ENCODE results near the gene RNF150. TPM values are rescaled to one million over a fixed set of nuclear protein-coding genes. Genes with fewer than 3 reads are reported as not detected.
A peak's percentile ranks its signal among the peaks of the same experiment; 100 is the strongest.

Gene RNF150
- polyA plus RNA-seq, 5 donors = 8.2 to 15.3 (median 14.1) TPM

GRCh38 chr4:140986045-140986444, 147.2 kb downstream of the RNF150 start:
- no peak for DNase-seq

DNA sequence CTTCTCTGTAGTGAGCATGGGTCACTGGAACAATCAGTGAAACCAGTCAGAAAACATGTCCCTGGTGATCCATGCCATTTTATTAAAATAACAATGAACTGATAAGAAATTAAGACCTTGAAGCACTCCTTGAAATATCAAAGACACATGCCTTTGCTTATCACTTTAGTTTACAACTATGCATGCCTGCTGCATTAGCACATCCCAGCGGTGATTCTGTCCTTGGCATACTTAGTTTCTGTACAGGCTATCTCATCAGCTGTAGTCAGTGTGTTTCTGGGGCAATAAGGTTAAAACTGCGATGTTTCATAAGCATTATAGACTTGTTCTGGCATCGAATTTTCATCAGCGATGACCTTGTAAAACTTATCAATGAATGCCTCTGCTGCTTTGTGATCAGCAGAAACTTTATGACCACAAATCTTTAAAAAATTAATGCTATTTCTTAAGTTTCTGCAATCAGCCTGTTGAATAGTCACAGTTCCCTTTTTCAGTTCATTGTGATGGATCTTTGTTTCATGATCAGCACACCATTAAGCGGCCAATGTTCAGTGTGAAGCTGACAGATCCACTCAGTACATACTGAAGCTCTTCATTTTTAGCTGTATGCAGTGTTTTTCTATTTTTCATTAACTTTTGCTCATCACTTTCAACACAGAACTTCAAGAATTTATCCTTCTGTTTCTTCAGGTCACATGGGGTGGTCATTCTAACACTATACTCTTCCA, 150.5 kb downstream of the RNF150 start:
- no peak for DNase-seq

DNA sequence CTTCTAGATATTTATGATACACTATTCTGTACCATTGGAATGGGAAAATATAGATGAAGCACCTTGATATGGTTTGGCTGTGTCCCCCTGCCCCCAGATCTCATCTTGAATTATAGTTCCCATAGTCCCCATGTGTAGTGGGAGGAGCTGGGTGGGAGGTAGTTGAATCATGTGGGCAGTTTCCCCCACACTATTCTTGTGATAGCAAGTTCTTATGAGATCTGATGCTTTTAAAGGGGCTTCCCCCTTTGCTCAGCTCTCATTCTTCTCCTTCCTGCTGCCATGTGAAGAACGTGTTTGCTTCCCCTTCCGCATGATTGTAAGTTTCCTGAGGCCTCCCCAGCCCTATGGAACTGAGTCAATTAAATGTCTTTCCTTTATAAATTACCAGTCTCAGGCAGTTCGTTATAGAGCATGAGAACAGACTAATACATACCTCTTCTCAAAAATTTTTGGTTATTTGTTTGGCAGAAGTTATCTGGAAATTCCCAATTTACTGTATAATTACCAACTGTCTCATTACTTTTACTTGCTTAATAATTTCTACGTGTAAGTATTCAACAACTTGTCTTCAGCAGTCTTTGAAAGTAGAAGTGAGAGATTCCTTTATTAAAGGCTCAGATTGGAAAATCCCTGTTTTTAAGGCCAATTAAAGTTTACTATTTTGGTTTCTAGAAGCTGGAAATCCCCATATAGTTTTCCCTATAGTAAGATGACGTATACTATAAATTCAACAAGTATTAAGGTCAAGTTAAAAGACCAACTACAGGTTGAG, 152.7 kb downstream of the RNF150 start:
- DNase-seq = no peak

DNA sequence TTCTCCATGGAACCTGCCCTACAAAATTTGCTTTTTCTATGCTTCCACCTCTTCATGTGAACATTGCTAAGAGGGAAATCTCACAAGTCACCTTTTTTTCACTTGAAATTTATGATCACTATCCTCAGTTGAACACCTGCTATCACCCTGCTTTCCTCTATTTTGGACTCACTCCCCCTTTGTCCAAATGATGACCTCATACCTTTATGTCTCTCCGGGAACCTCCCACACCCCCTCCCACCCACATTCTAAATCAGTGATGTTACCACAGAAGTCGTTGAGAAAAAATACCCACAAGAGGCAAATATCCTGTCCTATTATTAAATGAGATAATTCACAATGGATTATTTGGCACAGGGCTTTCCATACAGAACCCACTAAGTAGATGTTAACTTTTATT, 156.5 kb downstream of the RNF150 start:
- no peak for DNase-seq

DNA sequence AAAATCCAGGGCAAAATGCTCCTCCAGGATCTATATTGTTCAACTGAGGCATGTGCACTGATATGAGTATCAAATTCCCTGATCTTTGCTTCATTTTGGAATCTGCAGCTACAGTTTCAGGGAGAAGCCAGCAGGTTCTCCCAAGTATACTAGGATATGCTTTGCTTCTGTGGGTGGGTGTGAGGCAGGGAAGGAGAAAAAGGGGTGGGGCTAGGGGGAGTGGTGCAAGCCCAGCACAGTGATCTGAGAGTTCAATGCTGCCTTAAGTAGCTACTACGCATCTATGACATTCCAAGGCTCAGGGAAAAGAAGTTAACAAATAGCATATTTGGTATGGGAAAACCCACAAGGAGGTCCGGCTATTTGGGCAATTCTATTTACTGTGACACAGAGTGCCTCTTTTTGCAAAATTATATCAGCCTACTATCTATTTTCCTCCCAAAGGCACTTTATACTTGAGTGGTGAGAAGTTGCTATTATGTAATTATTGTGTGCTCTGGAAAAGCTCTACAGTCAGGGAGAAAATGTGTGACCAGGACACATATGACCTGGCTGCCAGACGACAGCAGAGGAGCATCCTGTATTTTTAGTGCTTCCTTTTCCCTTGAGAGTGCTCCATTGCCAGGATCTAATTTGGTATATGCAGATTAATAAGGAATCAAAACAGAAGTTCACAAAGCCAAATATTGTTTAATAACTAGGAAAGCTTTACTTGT, 162.0 kb downstream of the RNF150 start:
- no peak for DNase-seq

GRCh38 chr4:140969296-140969695, 164.0 kb downstream of the RNF150 start:
- no peak for DNase-seq

DNA sequence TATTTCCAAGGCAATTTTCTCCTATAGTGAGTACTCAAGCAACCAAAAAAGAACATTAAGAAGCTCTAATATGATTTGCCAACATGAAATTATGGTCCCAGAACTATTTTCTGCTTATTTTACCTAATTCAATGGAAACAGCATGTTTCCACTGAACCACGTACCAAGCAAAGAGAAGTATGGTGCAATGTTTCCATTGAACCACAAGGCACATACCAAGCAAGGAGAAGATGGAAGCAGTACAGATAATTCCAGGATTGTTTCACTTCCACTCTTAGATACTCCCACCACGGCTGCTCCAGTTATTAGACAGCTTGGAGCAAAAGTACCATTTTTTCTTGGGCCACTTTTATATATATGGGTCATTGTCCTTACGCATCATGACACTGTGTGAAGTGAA, 164.9 kb downstream of the RNF150 start:
- no peak for DNase-seq

DNA sequence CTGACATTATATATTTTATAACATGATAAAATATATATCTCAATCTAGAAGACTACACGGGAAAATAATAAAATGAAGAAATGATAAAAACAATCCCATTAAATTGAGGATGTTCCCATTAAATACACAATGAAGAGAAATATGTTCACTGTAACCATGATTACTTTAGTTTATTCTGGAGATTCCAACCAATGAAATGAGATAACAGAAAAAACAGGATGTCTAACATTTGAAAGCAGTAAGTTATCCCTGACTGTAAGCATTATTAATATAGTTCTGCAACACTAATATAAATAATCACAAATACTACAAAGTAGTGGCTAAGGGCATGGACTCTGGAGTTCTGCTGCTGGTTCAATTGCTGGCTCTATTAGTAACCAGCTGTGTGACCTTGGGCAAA, 169.4 kb downstream of the RNF150 start:
- DNase-seq = no peak

- peak; percentile 15 to 42 for DNase-seq
Observed at GRCh38 chr4:140955641-140956040, 177.6 kb downstream of the RNF150 start.

- DNase-seq = no peak
Observed at GRCh38 chr4:140952717-140953116, 180.6 kb downstream of the RNF150 start.

DNA sequence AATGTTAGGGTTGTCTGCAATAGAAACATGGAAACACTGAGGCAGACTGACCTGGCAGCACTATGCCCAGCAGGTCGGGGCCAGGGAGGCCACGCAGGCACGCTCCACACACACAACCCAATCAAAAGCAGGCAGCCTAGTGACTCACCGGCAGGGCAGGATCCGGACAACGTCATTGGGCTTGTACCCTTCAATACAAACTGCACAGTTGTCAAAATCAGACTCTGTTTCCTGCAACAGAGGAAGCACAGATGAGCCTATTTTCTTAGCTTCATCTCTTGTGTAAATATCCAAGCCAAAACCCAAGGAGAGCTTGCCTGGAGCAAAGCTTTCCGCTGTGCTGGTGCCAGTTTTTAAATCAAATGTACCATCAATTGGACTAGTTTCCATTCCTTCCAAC, 185.8 kb downstream of the RNF150 start:
- DNase-seq = no peak

GRCh38 chr4:140945106-140945505, 188.2 kb downstream of the RNF150 start:
- DNase-seq = no peak

GRCh38 chr4:140944572-140944971, 188.7 kb downstream of the RNF150 start:
- DNase-seq = no peak

DNA sequence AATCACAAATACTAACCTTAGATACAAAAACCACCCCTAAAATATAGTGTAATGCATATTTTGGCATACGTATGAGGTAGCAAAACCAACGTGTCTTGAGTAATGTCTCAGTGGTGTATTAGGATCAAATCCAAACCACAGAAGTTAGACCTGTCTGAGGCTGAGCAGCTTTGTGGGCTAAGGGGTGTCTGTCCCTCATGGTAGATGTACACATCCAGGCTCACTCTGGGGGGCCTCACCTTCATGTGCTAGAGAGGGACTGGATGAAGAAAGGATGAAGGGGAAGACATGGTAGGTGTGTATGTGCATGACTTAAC, 189.1 kb downstream of the RNF150 start:
- no peak for DNase-seq

- no peak for DNase-seq
Observed at GRCh38 chr4:140943486-140944198, 189.6 kb downstream of the RNF150 start.

DNA sequence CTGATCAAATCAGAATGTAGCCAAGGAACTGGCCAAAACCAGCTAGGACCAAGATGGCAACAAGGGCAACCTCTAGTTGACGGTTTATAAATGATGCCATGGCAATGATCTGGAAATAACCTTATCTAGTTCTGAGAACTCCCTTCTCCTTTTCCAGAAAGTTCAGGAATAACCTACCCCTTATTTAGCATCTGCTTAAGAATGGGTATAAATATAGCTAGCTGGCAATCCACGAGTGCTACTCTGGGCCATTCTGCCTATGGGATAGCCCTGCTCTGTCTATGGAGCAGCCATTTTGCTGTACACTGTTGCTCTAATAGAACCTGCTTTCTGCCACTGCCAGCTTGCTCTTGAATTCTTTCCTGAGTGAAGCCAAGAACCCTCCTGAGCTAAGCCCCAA, 192.7 kb downstream of the RNF150 start:
- no peak for DNase-seq

DNA sequence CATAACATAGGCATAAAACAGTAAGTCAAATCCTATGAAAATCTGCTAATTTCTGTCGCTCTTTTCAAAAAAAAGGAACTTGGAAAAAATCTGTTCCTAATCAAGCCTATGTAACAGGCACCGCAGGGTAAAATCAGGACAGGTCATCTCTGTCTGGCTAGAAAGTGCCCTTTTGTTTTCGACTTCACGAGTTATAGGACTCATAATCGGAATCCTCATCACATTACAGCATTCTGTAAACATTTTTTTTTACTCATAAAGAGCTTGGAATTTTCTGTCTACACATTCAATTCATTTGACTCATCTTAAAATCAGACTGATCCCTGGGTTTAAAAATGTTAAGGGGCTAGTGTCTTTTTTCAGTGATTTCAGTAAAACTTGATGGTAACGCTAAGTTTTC, 195.4 kb downstream of the RNF150 start:
- DNase-seq = no peak

- DNase-seq = peak; percentile 74 to 77
Observed at GRCh38 chr4:140935254-140935653, 198.0 kb downstream of the RNF150 start.

GRCh38 chr4:140932501-140933045, 200.7 kb downstream of the RNF150 start:
- DNase-seq = no peak

DNA sequence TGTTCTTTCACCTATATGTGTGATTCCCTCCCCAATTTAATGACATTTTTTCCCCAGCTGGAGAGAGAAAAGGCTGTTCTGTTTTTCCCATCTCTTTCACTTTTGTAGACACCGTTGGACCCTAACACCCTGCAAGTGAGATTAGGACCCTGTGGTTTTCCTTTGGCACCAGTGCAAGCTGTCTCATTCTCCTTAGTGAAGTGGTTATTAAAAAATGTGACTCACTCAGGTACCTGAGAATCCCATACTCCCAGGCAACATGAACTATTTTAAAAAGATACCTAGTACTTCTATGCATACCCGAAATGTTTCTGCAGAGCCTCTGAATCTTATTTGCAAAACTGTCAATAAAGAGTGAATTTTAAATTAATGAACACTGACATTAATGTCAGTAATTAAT, 201.4 kb downstream of the RNF150 start:
- no peak for DNase-seq

DNA sequence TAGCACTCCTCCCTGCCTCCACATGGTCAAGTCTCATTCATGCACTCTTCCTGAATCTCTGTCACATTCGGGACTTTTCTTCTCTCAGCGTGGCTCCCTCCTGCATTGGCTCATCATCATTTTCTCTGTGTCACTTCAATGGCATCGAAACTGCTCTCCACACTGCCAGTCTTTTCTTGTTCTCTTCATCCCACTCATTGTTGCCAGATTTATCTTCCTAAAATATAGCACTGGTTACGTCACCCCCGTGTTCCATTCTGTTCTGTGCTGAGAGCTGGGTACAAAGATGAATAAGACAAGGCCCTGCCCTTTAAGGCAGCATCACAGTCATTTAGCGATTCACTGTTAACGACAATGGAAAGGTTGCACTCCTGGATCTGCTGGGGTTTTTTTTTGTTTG, 202.7 kb downstream of the RNF150 start:
- DNase-seq = no peak

DNA sequence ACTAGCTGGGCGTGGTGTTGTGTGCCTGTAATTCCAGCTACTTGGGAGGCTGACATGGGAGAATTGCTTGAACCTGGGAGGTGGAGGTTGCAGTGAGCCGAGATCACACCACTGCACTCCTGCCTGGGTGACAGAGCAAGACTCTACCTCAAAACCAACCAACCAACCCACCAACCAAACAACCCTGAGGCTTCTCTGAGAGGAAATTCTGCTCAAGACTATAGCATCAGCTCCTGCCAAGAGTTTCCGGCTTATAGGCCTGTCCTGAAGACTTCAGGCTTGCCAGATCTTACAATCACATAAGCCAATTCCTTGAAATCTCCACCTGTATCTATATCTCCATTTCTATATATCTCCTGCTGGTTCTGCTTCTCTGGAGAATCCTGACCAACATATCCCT, 203.3 kb downstream of the RNF150 start:
- DNase-seq = no peak
